Myometrial cell (primary cell): Measurements from ENCODE around the gene TCHHL1. TPM values are rescaled to one million over a fixed set of nuclear protein-coding genes. Genes with fewer than 3 reads are reported as not detected.

Experiments
- total RNA-seq: library from RNA; depleted of rRNA; stranded (reverse); fragments of >200 nt; gene quantifications from 2 replicates; pipeline ENCODE4 v1.2.3, GENCODE V29; 2015

Gene TCHHL1
- total RNA-seq: not detected in 2 replicates

GRCh38 chr1:152089014-152089674 is at the start of gene TCHHL1:
Gene TCHHL1, minus strand, starts transcription at chr1:152089064. Its CDS starts 921 bp downstream, at chr1:152088143.

GRCh38 chr1:152115344-152115743 is 26.5 kb upstream of the TCHHL1 start, which contains the start of gene TCHH:
Gene TCHH, minus strand, starts transcription at chr1:152115444. Its CDS starts 1,364 bp downstream, at chr1:152114080.

GRCh38 chr1:152036267-152037216 is 52.3 kb downstream of the TCHHL1 start, which contains the start of gene S100A11:
Gene S100A11, minus strand, starts transcription at chr1:152037004. Its CDS starts 89 bp downstream, at chr1:152036915.

Other genes starting within 250 kb of the TCHHL1 start
- gene C2CD4D, start 249.2 kb downstream of the TCHHL1 start, total RNA-seq: not detected in 2 replicates
- not detected in 2 replicates for gene THEM5, start 235.4 kb downstream of the TCHHL1 start, total RNA-seq
- 5.2 and 11.3 TPM in 2 replicates for gene THEM4, start 179.6 kb downstream of the TCHHL1 start, total RNA-seq
- gene S100A10, start 95.2 kb downstream of the TCHHL1 start, total RNA-seq: 148 and 157 TPM in 2 replicates
- 548 and 613 TPM in 2 replicates for gene S100A11, start 52.1 kb downstream of the TCHHL1 start, total RNA-seq
- under 0.01 TPM in 1 of 2 replicates, not detected in the other for gene TCHH, start 26.4 kb upstream of the TCHHL1 start, total RNA-seq
- gene RPTN, start 70.2 kb upstream of the TCHHL1 start, total RNA-seq: not detected in 2 replicates
- not detected in 2 replicates for gene HRNR, start 135.1 kb upstream of the TCHHL1 start, total RNA-seq
- gene FLG, start 236.2 kb upstream of the TCHHL1 start, total RNA-seq: not detected in 2 replicates